GM12878 (cell line): ENCODE data around the gene FNDC3B. TPM values are rescaled to one million over a fixed set of nuclear protein-coding genes. Genes with fewer than 3 reads are reported as not detected.

Source experiments
- ATAC-seq: fragments of 200-7000 bp; cut with Tn5 transposase; 3 replicates; pipeline ENCODE4 v1.9.1; 2020; ENCODE audit warnings: mild to moderate bottlenecking, moderate library complexity
- BruUV-seq: library from RNA; stranded (reverse); fragments of 400-500 nt; replicated peaks from 2 replicates; lab custom pipeline; 2021; lab: Mats Ljungman, UMichigan
- CTCF ChIA-PET: fragments of 300-600 bp; sonication (Branson Sonifier 250); formaldehyde crosslinking; extraction: SDS; loops from one replicate; lab custom pipeline; 2021; ENCODE audit warnings: inconsistent platforms; lab: Yijun Ruan, JAX
- POLR2A ChIA-PET: fragments of 350-600 bp; formaldehyde crosslinking; extraction: SDS; loops from one replicate; lab custom pipeline; 2021; ENCODE audit warnings: inconsistent platforms; lab: Charles Lee
- RAD21 ChIA-PET: fragments of 300-600 bp; sonication (Branson Sonifier 250); formaldehyde crosslinking; loops from one replicate; lab custom pipeline; 2023; ENCODE audit warnings: antibody characterized with exemption; ENCODE audit not compliant: unreplicated experiment; lab: Charles Lee
- SMC1A ChIA-PET: fragments of 300-600 bp; sonication (Branson Sonifier 250); formaldehyde crosslinking; loops from one replicate; lab custom pipeline; 2023; ENCODE audit not compliant: unreplicated experiment, uncharacterized antibody; lab: Charles Lee
- DNase-seq: peaks from one replicate; pipeline ENCODE4 v3.0.0-alpha.2; 2011; ENCODE audit warnings: low read depth, low spot score
- FAIRE-seq: peaks from 3 replicates; lab custom pipeline; 2011; peaks lifted over from hg19 to GRCh38; lab: Jason Lieb, UNC
- H2AFZ ChIP-seq: 2 replicates; pipeline ENCODE4 v1.6.0; 2011; ENCODE audit warnings: low read depth, low read length, control low read depth; ENCODE audit not compliant: control insufficient read depth
- H3K27ac ChIP-seq: 2 replicates; pipeline ENCODE4 v1.5.1; 2011; ENCODE audit warnings: control low read depth; ENCODE audit not compliant: control insufficient read depth, insufficient read depth
- H3K27me3 ChIP-seq, 2 experiments: replicated peaks in 1 of 2; 2 replicates each; pipeline versions ENCODE4 v1.6.0 to v1.6.1; 2011; ENCODE audit warnings: low read length in 1 of 2; ENCODE audit not compliant: control insufficient read depth in 2 of 2, insufficient read depth in 2 of 2
- H3K36me3 ChIP-seq, 2 experiments: 2 replicates each; pipeline ENCODE4 v1.5.1; 2011; ENCODE audit warnings: low read length in 1 of 2; ENCODE audit not compliant: control insufficient read depth in 2 of 2, insufficient read depth in 2 of 2
- H3K4me1 ChIP-seq: 2 replicates; pipeline ENCODE4 v1.6.1; 2011; ENCODE audit warnings: mild to moderate bottlenecking, low read length, moderate library complexity, mixed read lengths; ENCODE audit not compliant: control insufficient read depth, insufficient read depth
- H3K4me2 ChIP-seq: 2 replicates; pipeline ENCODE4 v1.6.0; 2011; ENCODE audit warnings: control low read depth; ENCODE audit not compliant: control insufficient read depth, insufficient read depth
- H3K4me3 ChIP-seq: fragments of 200-600 bp; sonication (generic); 2 replicates; pipeline ENCODE4 v1.5.1; 2016
- H3K79me2 ChIP-seq: 2 replicates; pipeline ENCODE4 v1.6.0; 2011; ENCODE audit warnings: low read length; ENCODE audit not compliant: control insufficient read depth, insufficient read depth
- H3K9ac ChIP-seq: 2 replicates; pipeline ENCODE4 v1.8.0; 2011; ENCODE audit warnings: low read length, control low read depth, mixed read lengths; ENCODE audit not compliant: control insufficient read depth, insufficient read depth
- H3K9me3 ChIP-seq: replicated peaks from 3 replicates; pipeline ENCODE4 v1.5.1; 2011; ENCODE audit warnings: mild to moderate bottlenecking, low read length; ENCODE audit not compliant: control insufficient read depth, insufficient read depth
- H4K20me1 ChIP-seq: 2 replicates; pipeline ENCODE4 v1.6.0; 2011; ENCODE audit not compliant: control insufficient read depth, insufficient read depth
- E2F8 ChIP-seq: fragments of 450-650 bp; IDR thresholded peaks from 2 replicates; pipeline ENCODE4 v1.6.1; 2018; ENCODE audit warnings: mild to moderate bottlenecking, low read depth, moderate library complexity; ENCODE audit not compliant: partially characterized antibody
- GATAD2B ChIP-seq: fragments of 450-650 bp; conservative IDR thresholded peaks from 2 replicates; pipeline ENCODE4 v1.6.1; 2017; ENCODE audit warnings: low read depth, mild to moderate bottlenecking, moderate library complexity
- KLF5 ChIP-seq: fragments of 450-650 bp; IDR thresholded peaks from 2 replicates; pipeline ENCODE4 v1.6.1; 2014; ENCODE audit warnings: mild to moderate bottlenecking; ENCODE audit not compliant: partially characterized antibody
- NFYB ChIP-seq: IDR thresholded peaks from 2 replicates; pipeline ENCODE4 v1.6.1; 2011; ENCODE audit warnings: low read depth, mild to moderate bottlenecking, low read length, improper control_type of control experiment, moderate library complexity; ENCODE audit not compliant: insufficient read depth
- RELB ChIP-seq: fragments of 450-650 bp; IDR thresholded peaks from 2 replicates; pipeline ENCODE4 v1.6.1; 2017; ENCODE audit warnings: low read depth, mild to moderate bottlenecking, moderate library complexity
- WRNIP1 ChIP-seq: IDR thresholded peaks from 2 replicates; pipeline ENCODE4 v1.6.1; 2011; ENCODE audit warnings: low read depth, low read length, improper control_type of control experiment, borderline replicate concordance
- WGBS: methylation state at CpG from one replicate; pipeline ENCODE4 v1.1.6; 2016; ENCODE audit warnings: low lambda C conversion rate; ENCODE audit not compliant: insufficient replicate concordance, insufficient coverage; ENCODE audit errors: missing lambda C conversion rate; 5-methylcytosine and 5-hydroxymethylcytosine counted together
- in situ Hi-C: fragments of 300-500 bp; cut with MboI; formaldehyde crosslinking; loops from 9 replicates; pipeline ENCODE4 v1.14.3; 2018; ENCODE audit warnings: mixed read lengths
- intact Hi-C: fragments of 100-400 bp; cut with micrococcal nuclease; formaldehyde crosslinking; loops from one replicate; pipeline ENCODE4 v1.14.2; 2022; ENCODE audit not compliant: unreplicated experiment
- polyA plus RNA-seq, 11 experiments: library from polyadenylated mRNA; depleted of rRNA in 4 of 11; unstranded in 6 of 11; stranded (reverse) in 5 of 11; fragments of >200 nt; fragmentation: Nextera tagmentation in 4 of 11; fragmentation: Illumina TruSeq in 1 of 11; extraction: Ambion mirVana in 4 of 11; extraction: Trizol in 1 of 11; gene quantifications; 1 replicate in 1 of 11; 2 replicates in 10 of 11; pipeline versions ENCODE4 v1.2.1 to v1.2.3, GENCODE V29; 2011 to 2016; ENCODE audit warnings: inconsistent platforms in 2 of 11, missing spikeins in 2 of 11, low read depth in 1 of 11
- total RNA-seq, 4 experiments: library from RNA; depleted of rRNA in 3 of 4; stranded (reverse); fragments of >200 nt in 3 of 4; fragmentation: Illumina TruSeq in 1 of 4; extraction: Trizol in 1 of 4; gene quantifications; 2 replicates each; pipeline versions ENCODE4 v1.2.1 to v1.2.3, GENCODE V29; 2013 to 2021

FNDC3B gene
- total and polyA plus RNA-seq, 10 of the 15 experiments (the other 5 are each of a cell fraction or from before 2014, with no cell fraction given), result 7.9 to 35.0 (median 18.5) TPM

- TF ChIP-seq RELB (no peak), KLF5 (no peak), NFYB (no peak), E2F8 (no peak), GATAD2B (no peak)
Measured at GRCh38 chr3:172351895-172352466, 312.6 kb downstream of the FNDC3B start (continued).

- in situ Hi-C loops, result no loop called here
- 98% methylated on average over 10 of the region's 10 CpGs for WGBS
Measured at GRCh38 chr3:172352786-172353185, 313.4 kb downstream of the FNDC3B start.

More at GRCh38 chr3:172352786-172353185, 313.4 kb downstream of the FNDC3B start:
- H3K9ac ChIP-seq, result no peak overlapping the region
- H3K9me3 ChIP-seq, result no peaks in the 10 kb centered on the region
- no peak for FAIRE-seq
- no peaks in the 10 kb centered on the region for H4K20me1 ChIP-seq
- no peak for TF ChIP-seq WRNIP1
- TF ChIP-seq, all 136 proteins: peak for 0
- ChIA-PET CTCF (interaction anchor here (1.3 to 3.3 kb wide), 4 partner anchors 11 to 124 kb away, joined by 3 to 14 read pairs (median 6); no protein-coding TSS in a partner anchor), RAD21 (no interaction called here), SMC1A (interaction anchor here (0.8 to 1.0 kb wide), 2 partner anchors 8 to 9 kb away, joined by 3 read pairs; no protein-coding TSS in a partner anchor), POLR2A (no interaction called here)
- Histone ChIP-seq H3K36me3 (peaks cover 0 to 26% of the 10 kb centered on the region in 2 experiments), H3K27me3 (no peaks in the 10 kb centered on the region), H3K4me2 (no peak overlapping the region), H3K4me3 (no peak overlapping the region), H3K4me1 (no peaks in the 10 kb centered on the region), H2AFZ (no peak overlapping the region), H3K27ac (no peak overlapping the region), H3K79me2 (no peaks in the 10 kb centered on the region)
- ATAC-seq (no peak), DNase-seq (no peak)
- intact Hi-C loops, result no loop called here
- BruUV-seq, result no TSS peak
